Urinary bladder (tissue), 4 donors: ENCODE measurements around the gene CFAP69. TPM values are rescaled to one million over a fixed set of nuclear protein-coding genes. Genes with fewer than 3 reads are reported as not detected.

Experiments used
- DNase-seq: peaks from one replicate; pipeline ENCODE4 v3.0.0-alpha.2; 2015; ENCODE audit errors: extremely low spot score
- H3K27ac ChIP-seq: one replicate; pipeline ENCODE4 v1.5.1; 2013; ENCODE audit warnings: low read depth, mild to moderate bottlenecking, moderate library complexity
- H3K36me3 ChIP-seq: one replicate; pipeline ENCODE4 v1.6.1; 2013; ENCODE audit warnings: mild to moderate bottlenecking, moderate library complexity; ENCODE audit not compliant: insufficient read depth
- H3K4me1 ChIP-seq: one replicate; pipeline ENCODE4 v1.6.1; 2013; ENCODE audit warnings: mild to moderate bottlenecking, moderate library complexity; ENCODE audit not compliant: insufficient read depth
- H3K4me3 ChIP-seq: one replicate; pipeline ENCODE4 v1.5.1; 2013; ENCODE audit warnings: low read depth, low read length
- WGBS: extraction: QIAGEN DNeasy Blood & Tissue Kit; methylation state at CpG from one replicate; pipeline ENCODE4 v1.1.7; 2013; 5-methylcytosine and 5-hydroxymethylcytosine counted together
- polyA plus RNA-seq: library from polyadenylated mRNA; stranded (reverse); fragments of 200-250 nt; gene quantifications from one replicate; pipeline ENCODE4 v1.2.3, GENCODE V29; 2013
- total RNA-seq: library from RNA; depleted of rRNA; stranded (reverse); fragments of >200 nt; gene quantifications from one replicate; pipeline ENCODE4 v1.2.3, GENCODE V29; 2014
- donor health status: healthy with polysubstance abuse.
- donor health status: healthy.

The CFAP69 gene, protein sequence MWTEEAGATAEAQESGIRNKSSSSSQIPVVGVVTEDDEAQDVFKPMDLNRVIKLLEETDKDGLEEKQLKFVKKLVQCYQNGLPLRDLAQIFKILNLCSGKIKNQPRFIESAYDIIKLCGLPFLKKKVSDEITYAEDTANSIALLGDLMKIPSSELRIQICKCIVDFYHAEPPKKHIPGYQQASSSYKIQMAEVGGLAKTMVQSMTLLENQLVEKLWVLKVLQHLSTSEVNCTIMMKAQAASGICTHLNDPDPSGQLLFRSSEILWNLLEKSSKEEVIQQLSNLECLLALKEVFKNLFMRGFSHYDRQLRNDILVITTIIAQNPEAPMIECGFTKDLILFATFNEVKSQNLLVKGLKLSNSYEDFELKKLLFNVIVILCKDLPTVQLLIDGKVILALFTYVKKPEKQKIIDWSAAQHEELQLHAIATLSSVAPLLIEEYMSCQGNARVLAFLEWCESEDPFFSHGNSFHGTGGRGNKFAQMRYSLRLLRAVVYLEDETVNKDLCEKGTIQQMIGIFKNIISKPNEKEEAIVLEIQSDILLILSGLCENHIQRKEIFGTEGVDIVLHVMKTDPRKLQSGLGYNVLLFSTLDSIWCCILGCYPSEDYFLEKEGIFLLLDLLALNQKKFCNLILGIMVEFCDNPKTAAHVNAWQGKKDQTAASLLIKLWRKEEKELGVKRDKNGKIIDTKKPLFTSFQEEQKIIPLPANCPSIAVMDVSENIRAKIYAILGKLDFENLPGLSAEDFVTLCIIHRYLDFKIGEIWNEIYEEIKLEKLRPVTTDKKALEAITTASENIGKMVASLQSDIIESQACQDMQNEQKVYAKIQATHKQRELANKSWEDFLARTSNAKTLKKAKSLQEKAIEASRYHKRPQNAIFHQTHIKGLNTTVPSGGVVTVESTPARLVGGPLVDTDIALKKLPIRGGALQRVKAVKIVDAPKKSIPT
- 19.1 TPM for total RNA-seq
- polyA plus RNA-seq: 2.4 TPM

DNA sequence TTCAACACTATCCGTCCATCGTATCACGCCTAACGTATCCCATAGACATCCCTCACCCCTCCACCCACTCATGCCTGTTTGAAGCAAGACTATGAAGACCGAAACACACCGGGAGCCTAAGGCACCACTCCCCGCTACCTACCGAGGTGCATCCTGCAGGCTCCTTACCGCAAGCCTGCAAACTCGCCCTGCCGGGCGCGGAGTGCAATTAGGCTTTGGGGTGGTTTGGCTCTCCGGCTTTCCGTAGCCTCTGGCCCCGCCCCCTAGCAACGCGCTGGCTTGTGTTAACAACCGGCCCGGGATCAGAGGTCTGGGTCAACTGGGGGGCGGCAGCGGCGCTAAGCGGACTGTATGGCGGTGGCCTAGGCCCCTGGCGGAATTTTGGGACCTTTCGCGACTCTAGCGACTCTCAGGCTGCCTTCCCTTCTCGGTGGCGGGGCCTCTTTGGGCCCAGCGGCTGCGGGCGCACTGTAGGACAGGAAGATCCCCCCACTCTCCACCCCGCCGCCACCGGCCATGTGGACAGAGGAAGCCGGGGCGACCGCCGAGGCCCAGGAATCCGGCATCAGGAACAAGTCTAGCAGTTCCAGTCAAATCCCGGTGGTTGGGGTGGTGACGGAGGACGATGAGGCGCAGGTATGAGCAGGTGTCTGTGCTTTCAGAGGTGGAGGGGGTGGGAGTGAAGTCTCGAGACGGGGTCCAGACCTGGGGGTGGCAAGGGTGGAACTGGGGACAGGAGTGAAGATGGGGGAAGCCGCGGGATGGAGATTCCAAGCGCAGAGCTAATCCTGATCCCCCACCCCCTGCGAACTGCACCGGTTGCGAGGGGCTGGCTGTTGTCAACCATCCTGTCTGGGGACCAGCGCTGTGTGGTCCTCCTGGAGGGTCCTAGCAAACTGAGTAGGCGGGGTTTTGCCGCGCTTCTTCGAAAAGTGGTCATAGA is at the start of gene CFAP69:
TSS of gene CFAP69 (plus strand) at position 266 of the 943 bp plus-strand sequence. CDS start at position 517, 251 bp downstream.
- no peak within 1 kb of the TSS for H3K27ac ChIP-seq
- under 1% methylated on average over 59 of the region's 59 CpGs for whole genome bisulfite sequencing

DNA sequence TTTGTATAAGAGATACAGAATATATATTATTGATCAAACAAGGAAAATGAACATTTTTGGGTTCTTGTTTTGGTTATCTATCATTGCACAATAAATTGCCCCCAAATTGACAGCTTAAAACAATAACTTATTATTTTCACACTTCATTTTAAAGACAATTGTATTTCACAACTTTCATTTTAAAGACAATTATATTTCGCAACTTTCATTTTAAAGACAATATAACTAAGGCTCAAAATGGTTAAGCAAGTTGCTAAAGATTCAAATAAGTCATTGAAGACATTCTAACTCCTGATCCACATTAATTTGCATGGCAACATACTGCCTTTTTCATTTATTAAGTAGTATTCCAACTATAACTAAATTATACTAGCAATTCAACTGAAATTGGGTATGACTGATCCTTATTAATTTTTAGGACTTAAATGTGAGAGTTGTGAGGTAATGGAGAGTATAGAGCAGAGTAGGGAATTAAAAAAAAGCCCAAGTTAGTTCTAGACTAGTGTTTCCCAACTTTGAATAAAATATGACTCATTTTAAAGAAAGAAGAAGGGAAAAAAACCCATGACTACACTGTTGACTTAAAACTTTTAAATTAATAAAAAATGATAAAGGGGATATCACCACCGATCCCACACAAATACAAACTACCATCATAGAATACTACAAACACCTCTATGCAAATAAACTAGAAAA is 43.3 kb upstream of the CFAP69 start:
- Histone ChIP-seq H3K4me3 (no peak overlapping the region), H3K36me3 (no peaks in the 10 kb centered on the region), H3K4me1 (no peaks in the 10 kb centered on the region), H3K27ac (no peak overlapping the region)
- 94% methylated on average over 2 of the region's 2 CpGs for WGBS
- DNase-seq: no peak

More for the DNA sequence above, at the start of gene CFAP69:
- H3K4me3 ChIP-seq: peak within 1 kb of the TSS; percentile 86
- H3K4me1 ChIP-seq: no peaks in the 10 kb centered on the region
- no peaks in the 10 kb centered on the region for H3K36me3 ChIP-seq
- DNase-seq: peak; percentile 80

DNA sequence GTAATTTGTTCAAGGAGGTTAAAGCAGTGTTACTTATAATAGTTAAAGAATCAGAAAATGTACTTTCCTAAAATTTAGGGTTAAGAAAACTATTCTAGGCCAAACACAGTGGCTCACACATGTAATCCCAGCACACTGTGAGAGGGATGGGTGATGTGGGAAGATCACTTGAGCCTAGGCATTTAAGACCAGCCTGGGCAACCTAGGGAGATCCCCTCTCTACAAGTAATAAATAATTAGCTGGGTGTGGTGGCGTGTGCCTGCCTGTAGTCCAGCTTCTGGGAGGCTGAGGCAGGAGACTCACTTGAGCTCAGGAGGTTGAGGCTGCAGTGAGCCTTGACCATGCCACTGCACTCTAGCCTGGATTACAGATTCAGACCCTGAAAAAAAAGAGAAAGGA is 37.0 kb upstream of the CFAP69 start:
- 91% methylated on average over 1 of the region's 1 CpG for WGBS
- H3K4me1 ChIP-seq: no peaks in the 10 kb centered on the region
- no peak overlapping the region for H3K4me3 ChIP-seq
- no peak overlapping the region for H3K27ac ChIP-seq
- DNase-seq: no peak
- H3K36me3 ChIP-seq: no peaks in the 10 kb centered on the region

DNA sequence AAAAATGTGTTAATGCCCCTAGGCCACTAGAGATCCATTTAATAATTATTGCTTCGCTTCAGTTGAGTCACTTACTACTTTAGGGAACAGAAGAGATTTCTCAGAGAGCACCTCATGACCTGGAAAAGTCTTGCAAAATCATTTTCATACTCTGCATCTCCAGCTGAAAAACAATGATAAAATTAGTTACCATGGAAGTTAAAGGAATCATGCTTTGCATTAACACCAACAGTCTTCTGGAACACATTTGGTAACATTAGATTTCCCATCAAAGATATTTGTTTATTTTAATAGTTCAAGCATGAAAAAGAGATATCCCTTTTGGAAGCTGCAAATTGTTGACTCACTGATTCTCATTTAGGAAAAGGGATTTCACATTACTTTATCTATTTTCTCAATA is 35.2 kb upstream of the CFAP69 start:
- Histone ChIP-seq H3K4me3 (no peak overlapping the region), H3K27ac (no peak overlapping the region), H3K4me1 (peaks cover 2% of the 10 kb centered on the region), H3K36me3 (no peaks in the 10 kb centered on the region)
- 74% methylated on average over 1 of the region's 1 CpG for WGBS
- no peak for DNase-seq

DNA sequence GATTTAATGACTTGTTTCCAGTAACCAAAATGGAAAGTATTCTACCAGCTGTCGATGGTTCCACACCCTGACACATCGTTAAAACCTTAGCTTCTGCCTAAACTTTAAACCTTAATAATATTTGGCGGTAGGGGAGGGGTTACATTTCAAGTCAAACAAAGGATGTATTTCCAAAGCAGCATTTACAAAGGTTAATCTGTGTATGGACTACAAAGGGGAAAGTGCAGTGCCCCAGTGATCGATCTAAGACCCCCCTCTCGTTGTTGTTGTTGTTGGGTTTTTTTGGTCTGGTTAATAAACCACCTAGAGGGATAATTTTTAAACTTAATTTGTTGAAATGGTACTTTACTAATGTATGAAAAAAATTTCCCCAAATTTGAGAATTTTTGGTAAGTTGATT is 34.5 kb upstream of the CFAP69 start:
- Histone ChIP-seq H3K36me3 (no peaks in the 10 kb centered on the region), H3K27ac (no peak overlapping the region), H3K4me1 (peaks cover 2% of the 10 kb centered on the region), H3K4me3 (no peak overlapping the region)
- 81% methylated on average over 5 of the region's 5 CpGs for WGBS
- DNase-seq: no peak

GRCh38 chr7:90210981-90211380 is 34.0 kb upstream of the CFAP69 start:
- Histone ChIP-seq H3K4me3 (peak overlapping the region; percentile 76), H3K4me1 (peaks cover 2% of the 10 kb centered on the region), H3K36me3 (no peaks in the 10 kb centered on the region), H3K27ac (peak overlapping the region; percentile 93)
- WGBS: 23% methylated on average over 11 of the region's 11 CpGs
- no peak for DNase-seq

DNA sequence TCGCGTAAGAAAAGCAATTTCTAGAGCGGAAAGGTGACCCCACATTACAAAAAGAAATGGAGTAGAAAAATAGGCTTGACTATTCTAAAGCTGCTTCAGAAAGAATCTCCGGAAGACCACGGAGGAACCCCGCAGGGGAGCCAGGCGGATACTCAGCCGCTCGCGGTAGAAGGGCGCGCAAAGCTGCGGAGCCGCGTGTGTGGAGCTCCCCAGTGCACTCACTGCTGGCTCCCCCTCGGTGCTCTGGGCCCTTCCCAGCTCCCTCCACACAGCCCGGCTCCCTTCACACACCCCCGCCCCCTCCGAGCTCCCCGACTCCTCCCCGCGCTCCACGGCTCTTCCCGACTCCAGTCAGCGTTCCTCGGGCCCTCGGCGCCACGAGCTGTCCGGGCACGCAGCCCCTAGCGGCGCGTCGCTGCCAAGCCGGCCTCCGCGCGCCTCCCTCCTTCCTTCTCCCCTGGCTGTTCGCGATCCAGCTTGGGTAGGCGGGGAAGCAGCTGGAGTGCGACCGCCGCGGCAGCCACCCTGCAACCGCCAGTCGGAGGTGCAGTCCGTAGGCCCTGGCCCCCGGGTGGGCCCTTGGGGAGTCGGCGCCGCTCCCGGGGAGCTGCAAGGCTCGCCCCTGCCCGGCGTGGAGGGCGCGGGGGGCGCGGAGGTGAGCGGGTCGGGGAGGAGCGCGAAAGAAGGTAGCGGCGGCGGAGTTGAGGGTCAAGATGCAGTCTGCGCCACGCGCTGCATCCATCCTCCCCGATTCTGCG is 33.4 kb upstream of the CFAP69 start, which contains the start of gene STEAP2:
TSS of gene STEAP2 (plus strand) at position 350 of the 758 bp plus-strand sequence. CDS start 13,343 bp downstream, outside the sequence.
- Histone ChIP-seq H3K4me3 (peak within 1 kb of the TSS; percentile 76), H3K36me3 (no peaks in the 10 kb centered on the region), H3K27ac (peak within 1 kb of the TSS; percentile 93), H3K4me1 (peaks cover 2% of the 10 kb centered on the region)
- peak; percentile 86 for DNase-seq
- WGBS: 1% methylated on average over 73 of the region's 73 CpGs

DNA sequence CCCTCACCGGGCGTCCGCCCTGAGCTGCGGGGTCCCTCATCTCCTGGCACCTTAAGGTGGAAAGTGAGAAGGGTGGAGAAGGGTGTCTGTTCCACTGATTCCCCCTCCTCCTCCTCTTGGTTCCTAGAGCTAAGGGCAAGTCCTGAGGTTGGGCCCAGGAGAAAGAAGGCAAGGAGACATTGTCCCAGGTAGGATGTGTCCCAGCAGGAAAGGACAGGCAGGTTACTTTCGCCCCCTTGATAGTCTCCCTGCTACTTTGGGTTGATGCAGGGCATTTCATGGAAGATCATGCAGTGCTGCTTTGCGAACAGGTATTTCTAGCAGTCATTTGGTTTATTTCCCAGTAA is 32.9 kb upstream of the CFAP69 start:
- H3K4me1 ChIP-seq: peaks cover 2% of the 10 kb centered on the region
- H3K4me3 ChIP-seq: peak overlapping the region; percentile 76
- H3K27ac ChIP-seq: peak overlapping the region; percentile 27
- 9% methylated on average over 6 of the region's 6 CpGs for WGBS
- no peaks in the 10 kb centered on the region for H3K36me3 ChIP-seq
- DNase-seq: no peak

- DNase-seq: no peak
- no peaks in the 10 kb centered on the region for H3K36me3 ChIP-seq
- WGBS: 72% methylated on average over 2 of the region's 2 CpGs
- H3K4me1 ChIP-seq: peaks cover 2% of the 10 kb centered on the region
- no peak overlapping the region for H3K27ac ChIP-seq
- H3K4me3 ChIP-seq: no peak overlapping the region
Measured at GRCh38 chr7:90213521-90213920, 31.5 kb upstream of the CFAP69 start.

DNA sequence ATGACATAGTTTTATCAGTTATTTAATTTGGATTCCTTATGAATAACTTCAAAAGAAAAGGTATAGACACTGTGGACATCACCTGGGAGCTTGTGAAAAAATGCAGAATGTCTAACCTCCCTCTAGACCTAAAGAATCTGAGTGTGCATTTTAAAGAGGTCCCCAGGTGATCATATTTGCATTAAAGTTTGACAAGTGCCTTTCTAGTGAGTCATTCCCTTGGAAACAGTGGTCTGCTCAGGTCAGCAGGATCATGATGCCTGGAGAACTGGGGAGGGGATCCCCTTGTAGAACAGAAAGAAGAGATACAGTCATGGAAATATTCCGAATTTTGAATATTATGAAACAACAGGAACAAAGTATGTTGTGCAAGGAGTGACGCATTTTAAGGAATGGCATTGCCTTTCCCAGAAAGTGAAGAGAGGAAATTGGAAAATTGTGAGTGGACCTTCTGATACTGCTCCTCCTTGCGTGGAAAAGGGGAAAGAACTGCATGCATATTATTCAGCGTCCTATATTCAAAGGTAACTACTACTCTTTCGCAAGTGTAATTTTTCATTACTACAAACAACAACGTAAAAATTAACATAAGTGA is 28.8 kb upstream of the CFAP69 start:
- no peaks in the 10 kb centered on the region for H3K36me3 ChIP-seq
- peaks cover 2% of the 10 kb centered on the region for H3K4me1 ChIP-seq
- WGBS: 91% methylated on average over 6 of the region's 6 CpGs

GRCh38 chr7:90216771-90217170 is 28.2 kb upstream of the CFAP69 start:
- no peak for DNase-seq
- 91% methylated on average over 2 of the region's 2 CpGs for WGBS

More for the DNA sequence above, 28.8 kb upstream of the CFAP69 start:
- Histone ChIP-seq H3K4me3 (no peak overlapping the region), H3K27ac (no peak overlapping the region)
- DNase-seq: no peak

DNA sequence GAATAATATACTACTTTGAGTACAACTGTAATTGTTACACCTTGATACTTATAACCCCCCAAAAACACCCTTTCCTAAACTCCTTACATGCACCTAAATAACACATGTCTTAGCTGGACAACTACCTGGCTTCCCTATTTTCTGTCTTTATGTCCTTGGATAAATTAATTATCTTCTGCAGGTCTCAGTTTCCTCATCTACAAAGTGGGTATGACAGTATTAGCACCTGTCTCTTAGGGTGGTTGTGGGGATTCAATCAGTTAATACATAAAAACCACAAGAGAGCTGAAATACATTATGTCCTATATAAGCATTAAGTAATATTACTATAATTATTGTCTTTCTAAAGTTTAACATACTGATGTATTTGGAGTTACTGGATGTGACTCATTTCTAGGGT is 22.6 kb upstream of the CFAP69 start:
- no peak for DNase-seq
- H3K27ac ChIP-seq: no peak overlapping the region
- H3K4me3 ChIP-seq: no peak overlapping the region
- no peaks in the 10 kb centered on the region for H3K4me1 ChIP-seq
- H3K36me3 ChIP-seq: peaks cover 2% of the 10 kb centered on the region

More at GRCh38 chr7:90216771-90217170, 28.2 kb upstream of the CFAP69 start:
- Histone ChIP-seq H3K4me3 (no peak overlapping the region), H3K36me3 (no peaks in the 10 kb centered on the region), H3K4me1 (peaks cover 2% of the 10 kb centered on the region), H3K27ac (no peak overlapping the region)
